A549 (cell line): ENCODE measurements around the gene LCOR. TPM values are rescaled to one million over a fixed set of nuclear protein-coding genes. Genes with fewer than 3 reads are reported as not detected.
A peak's percentile ranks its signal among the peaks of the same experiment; 100 is the strongest.

Experiments used
- ATAC-seq, 2 experiments: fragments of 200-7000 bp in 1 of 2; fragments of >200 bp in 1 of 2; cut with Nextera tagmentation in 1 of 2; cut with Tn5 transposase in 1 of 2; 3 replicates each; pipeline versions ENCODE4 v1.8.0 to v1.9.1; 2018 to 2020; ENCODE audit warnings: mild to moderate bottlenecking in 1 of 2, moderate library complexity in 1 of 2
- CTCF ChIA-PET: fragments of 300-600 bp; sonication (Branson Sonifier 250); formaldehyde crosslinking; extraction: SDS; loops from one replicate; lab custom pipeline; 2021; ENCODE audit warnings: antibody characterized with exemption, inconsistent platforms; lab: Yijun Ruan, JAX
- POLR2A ChIA-PET: fragments of 350-600 bp; formaldehyde crosslinking; extraction: SDS; loops from one replicate; lab custom pipeline; 2021; ENCODE audit warnings: antibody characterized with exemption, inconsistent platforms; lab: Yijun Ruan, JAX
- DNase-seq, 2 experiments: peaks; one replicate each; pipeline versions ENCODE4 v3.0.0 to v3.0.0-alpha.2; 2011 to 2016; ENCODE audit warnings: low read depth in 1 of 2, low spot score in 1 of 2
- FAIRE-seq: peaks from 2 replicates; lab custom pipeline; 2011; peaks lifted over from hg19 to GRCh38; lab: Jason Lieb, UNC
- H3K27ac ChIP-seq, 2 experiments: fragments of >200 bp; sonication (Bioruptor Twin); formaldehyde crosslinking; 3 replicates each; pipeline ENCODE4 v1.5.1; 2016 to 2017
- H3K4me1 ChIP-seq: fragments of >200 bp; sonication (Bioruptor Twin); formaldehyde crosslinking; 3 replicates; pipeline ENCODE4 v1.6.1; 2016
- H3K4me2 ChIP-seq: fragments of >200 bp; sonication (Bioruptor Twin); formaldehyde crosslinking; 3 replicates; pipeline ENCODE4 v1.6.1; 2016
- H3K4me3 ChIP-seq: fragments of >200 bp; sonication (Bioruptor Twin); formaldehyde crosslinking; 3 replicates; pipeline ENCODE4 v1.5.1; 2016
- H3K9me3 ChIP-seq: fragments of >200 bp; sonication (Bioruptor Twin); formaldehyde crosslinking; 3 replicates; pipeline ENCODE4 v1.6.1; 2016
- CBX8 ChIP-seq: fragments of 200-600 bp; sonication (generic); IDR thresholded peaks from 2 replicates; pipeline ENCODE4 v1.6.1; 2016
- CHD2 ChIP-seq: fragments of 150-350 bp; IDR thresholded peaks from 2 replicates; pipeline ENCODE4 v1.6.1; 2014; ENCODE audit warnings: low read length; ENCODE audit not compliant: partially characterized antibody
- CHD4 ChIP-seq: fragments of 200-600 bp; sonication (generic); IDR thresholded peaks from 2 replicates; pipeline ENCODE4 v1.6.1; 2016; ENCODE audit warnings: antibody characterized with exemption, mild to moderate bottlenecking, borderline replicate concordance
- EHMT2 ChIP-seq: fragments of 200-600 bp; sonication (generic); IDR thresholded peaks from 2 replicates; pipeline ENCODE4 v1.6.1; 2016; ENCODE audit warnings: antibody characterized with exemption, low read depth, mild to moderate bottlenecking, moderate library complexity
- FOSB ChIP-seq: fragments of 250-450 bp; sonication (Bioruptor Pico); IDR thresholded peaks from 2 replicates; pipeline ENCODE4 v1.5.0; 2020; ENCODE audit warnings: mild to moderate bottlenecking, moderate library complexity
- FOSL2 ChIP-seq, 2 experiments: fragments of 450-650 bp in 1 of 2; fragments of >200 bp in 1 of 2; sonication (Bioruptor Twin) in 1 of 2; formaldehyde crosslinking; IDR thresholded peaks; 2 replicates each; pipeline versions ENCODE4 v1.5.0 to v1.6.1; 2016 to 2020; ENCODE audit warnings: mild to moderate bottlenecking in 1 of 2, moderate library complexity in 1 of 2
- FOXS1 ChIP-seq: fragments of 250-450 bp; sonication (Bioruptor Pico); IDR thresholded peaks from 2 replicates; pipeline ENCODE4 v1.5.0; 2020; ENCODE audit warnings: mild to moderate bottlenecking, moderate library complexity
- GATA3 ChIP-seq: IDR thresholded peaks from 2 replicates; pipeline ENCODE4 v1.6.1; 2012; ENCODE audit warnings: borderline replicate concordance
- HEYL ChIP-seq: fragments of 250-450 bp; sonication (Bioruptor Pico); IDR thresholded peaks from 2 replicates; pipeline ENCODE4 v1.8.0; 2021; ENCODE audit warnings: mild to moderate bottlenecking, moderate library complexity
- HOXB13 ChIP-seq: fragments of 250-450 bp; sonication (Bioruptor Pico); IDR thresholded peaks from 2 replicates; pipeline ENCODE4 v1.5.0; 2020; ENCODE audit warnings: low read depth, mild to moderate bottlenecking, moderate library complexity
- JUN ChIP-seq, 2 experiments: fragments of >200 bp; sonication (Bioruptor Twin); formaldehyde crosslinking; IDR thresholded peaks; 2 replicates in 1 of 2; 3 replicates in 1 of 2; pipeline ENCODE4 v1.6.1; 2016 to 2017
- MAZ ChIP-seq: fragments of 150-350 bp; IDR thresholded peaks from 2 replicates; pipeline ENCODE4 v1.6.1; 2014; ENCODE audit warnings: antibody characterized with exemption, low read depth, low read length, borderline replicate concordance
- MYC ChIP-seq: IDR thresholded peaks from 2 replicates; pipeline ENCODE4 v1.6.1; 2012; ENCODE audit warnings: mild to moderate bottlenecking, inconsistent platforms, low read length, improper control_type of control experiment, borderline replicate concordance
- NFE2L2 ChIP-seq: fragments of 150-350 bp; conservative IDR thresholded peaks from 2 replicates; pipeline ENCODE4 v1.6.1; 2014; ENCODE audit warnings: low read length
- POLR2A ChIP-seq: IDR thresholded peaks from 2 replicates; pipeline ENCODE4 v1.6.1; 2012; ENCODE audit warnings: mild to moderate bottlenecking, low read length
- TFCP2L1 ChIP-seq: fragments of 250-450 bp; sonication (Bioruptor Pico); IDR thresholded peaks from 2 replicates; pipeline ENCODE4 v1.5.0; 2021; ENCODE audit warnings: mild to moderate bottlenecking
- TP53 ChIP-seq: fragments of 250-450 bp; sonication (Bioruptor Pico); IDR thresholded peaks from 2 replicates; pipeline ENCODE4 v1.5.0; 2021; ENCODE audit warnings: mild to moderate bottlenecking, moderate library complexity
- WGBS: methylation state at CpG from one replicate; pipeline ENCODE4 v1.1.6; 2017; ENCODE audit errors: missing lambda C conversion rate; 5-methylcytosine and 5-hydroxymethylcytosine counted together
- polyA plus RNA-seq, 4 experiments: library from polyadenylated mRNA; depleted of rRNA in 3 of 4; stranded (reverse); fragments of >200 nt; fragmentation: RNase III in 1 of 4; extraction: RNeasy Plus Mini Kit Qiagen cat#74134 plus additional on column Dnase treatment in 1 of 4; gene quantifications; 2 replicates in 3 of 4; 3 replicates in 1 of 4; pipeline ENCODE4 v1.2.3, GENCODE V29; 2011 to 2017
- TF ChIP-seq, protein P1 (sequence below): fragments of 150-350 bp; IDR thresholded peaks from 2 replicates; pipeline ENCODE4 v1.6.1; 2014; ENCODE audit warnings: low read depth, mild to moderate bottlenecking, low read length
- TF ChIP-seq, protein P2 (sequence below): fragments of >200 bp; sonication (Bioruptor Twin); formaldehyde crosslinking; IDR thresholded peaks from 3 replicates; pipeline ENCODE4 v1.6.1; 2016
- TF ChIP-seq, protein P3 (sequence below): fragments of >200 bp; sonication (Bioruptor Twin); formaldehyde crosslinking; IDR thresholded peaks from 3 replicates; pipeline ENCODE4 v1.5.1; 2016
- TF ChIP-seq, protein P4 (sequence below): IDR thresholded peaks from 2 replicates; pipeline ENCODE4 v1.6.1; 2012; ENCODE audit warnings: low read depth, borderline replicate concordance
- TF ChIP-seq, protein P5 (sequence below): fragments of 450-650 bp; IDR thresholded peaks from 2 replicates; pipeline ENCODE4 v1.6.1; 2014; ENCODE audit warnings: antibody characterized with exemption
- TF ChIP-seq, protein P6 (sequence below): fragments of 250-450 bp; sonication (Bioruptor Pico); IDR thresholded peaks from 2 replicates; pipeline ENCODE4 v1.5.0; 2020; ENCODE audit warnings: low read depth, mild to moderate bottlenecking, moderate library complexity
- TF ChIP-seq, protein P7 (sequence below): fragments of >200 bp; sonication (Bioruptor Twin); formaldehyde crosslinking; IDR thresholded peaks from 2 replicates; pipeline ENCODE4 v1.6.1; 2016

LCOR gene
- polyA plus RNA-seq, 2 of the 4 experiments (the other 2 are of a cell fraction): 4.8 to 17.6 TPM

DNA sequence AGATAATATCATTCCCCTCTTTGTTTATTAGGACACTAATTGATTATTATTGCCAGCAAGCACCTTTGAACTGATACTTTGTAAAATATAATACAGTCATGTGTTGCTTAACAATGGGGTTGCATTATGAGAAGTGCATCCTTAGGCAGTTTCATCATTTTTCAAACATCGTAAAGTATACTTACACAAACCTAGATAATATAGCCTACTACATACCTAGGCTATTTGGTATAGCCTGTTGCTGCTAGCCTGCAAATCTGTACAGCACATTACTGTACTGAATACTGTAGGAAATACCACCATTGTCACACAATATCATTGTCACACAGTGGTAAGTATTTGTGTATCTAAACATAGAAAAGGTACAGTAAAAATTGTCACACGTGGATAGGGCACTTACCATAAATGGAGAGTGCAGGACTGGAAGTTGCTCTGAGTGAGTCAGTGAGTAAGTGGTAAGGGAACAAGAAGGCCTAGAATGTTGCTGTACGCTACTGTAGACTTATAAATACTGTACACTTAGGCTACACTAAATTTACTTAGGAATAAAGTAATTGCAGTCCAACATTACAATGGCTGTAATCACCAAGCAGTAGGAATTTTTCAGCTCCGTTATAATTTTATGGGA is 70.7 kb downstream of the LCOR start:
- no peak for DNase-seq
- TF ChIP-seq, protein P1, sequence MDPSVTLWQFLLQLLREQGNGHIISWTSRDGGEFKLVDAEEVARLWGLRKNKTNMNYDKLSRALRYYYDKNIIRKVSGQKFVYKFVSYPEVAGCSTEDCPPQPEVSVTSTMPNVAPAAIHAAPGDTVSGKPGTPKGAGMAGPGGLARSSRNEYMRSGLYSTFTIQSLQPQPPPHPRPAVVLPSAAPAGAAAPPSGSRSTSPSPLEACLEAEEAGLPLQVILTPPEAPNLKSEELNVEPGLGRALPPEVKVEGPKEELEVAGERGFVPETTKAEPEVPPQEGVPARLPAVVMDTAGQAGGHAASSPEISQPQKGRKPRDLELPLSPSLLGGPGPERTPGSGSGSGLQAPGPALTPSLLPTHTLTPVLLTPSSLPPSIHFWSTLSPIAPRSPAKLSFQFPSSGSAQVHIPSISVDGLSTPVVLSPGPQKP: no peak
- no peak for TF ChIP-seq MYC
- TF ChIP-seq POLR2A: no peak
- TF ChIP-seq, all 56 proteins: peak for 0
- 0 out of 3 replicates have a peak overlapping the region, but pooled peaks have one; percentile 6 for H3K4me2 ChIP-seq
- H3K9me3 ChIP-seq: no peaks in the 10 kb centered on the region
- ChIA-PET POLR2A (no interaction called here), CTCF (interaction anchor here (1.3 kb wide), 1 partner anchor 8 kb away, joined by 3 read pairs; no protein-coding TSS in a partner anchor)
- H3K4me3 ChIP-seq: no peak overlapping the region
- no peak overlapping the region for H3K27ac ChIP-seq
- ATAC-seq (peak in 1 of 2 experiments; percentile 49; a peak in 2 of 6 replicates), FAIRE-seq (no peak)
- peaks cover 38% of the 10 kb centered on the region for H3K4me1 ChIP-seq
- 82% methylated on average over 4 of the region's 4 CpGs for WGBS

DNA sequence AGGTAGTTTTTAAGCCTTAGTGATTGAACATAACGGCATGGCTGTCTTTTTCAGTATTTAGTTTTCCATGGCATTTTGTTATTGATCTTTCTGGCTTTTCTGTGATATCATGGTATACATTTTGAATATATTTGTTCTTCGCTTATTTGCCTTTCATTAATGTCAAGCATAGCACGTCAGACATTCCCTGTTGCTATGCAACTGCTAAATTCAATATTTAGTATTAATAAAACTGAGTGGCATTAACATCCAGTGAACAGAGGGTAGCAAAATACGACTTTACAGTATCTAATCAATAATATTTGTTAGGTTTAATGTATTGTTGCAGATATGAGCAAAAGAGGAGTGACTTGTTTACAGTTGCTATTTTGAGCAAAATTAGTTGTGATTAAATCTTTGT is 72.5 kb downstream of the LCOR start:
- TF ChIP-seq MYC (no peak), HEYL (CRISPR knock-in tag) (no peak), NFE2L2 (no peak), POLR2A (no peak), CBX8 (no peak), HOXB13 (CRISPR knock-in tag) (no peak), TP53 (CRISPR knock-in tag) (no peak), GATA3 (no peak), FOSL2 (IDR thresholded peaks at IDR 0.05) (no peak), FOSL2 (CRISPR knock-in tag; IDR thresholded peaks at IDR 0.05) (no peak), CHD2 (no peak)
- TF ChIP-seq, protein P2, sequence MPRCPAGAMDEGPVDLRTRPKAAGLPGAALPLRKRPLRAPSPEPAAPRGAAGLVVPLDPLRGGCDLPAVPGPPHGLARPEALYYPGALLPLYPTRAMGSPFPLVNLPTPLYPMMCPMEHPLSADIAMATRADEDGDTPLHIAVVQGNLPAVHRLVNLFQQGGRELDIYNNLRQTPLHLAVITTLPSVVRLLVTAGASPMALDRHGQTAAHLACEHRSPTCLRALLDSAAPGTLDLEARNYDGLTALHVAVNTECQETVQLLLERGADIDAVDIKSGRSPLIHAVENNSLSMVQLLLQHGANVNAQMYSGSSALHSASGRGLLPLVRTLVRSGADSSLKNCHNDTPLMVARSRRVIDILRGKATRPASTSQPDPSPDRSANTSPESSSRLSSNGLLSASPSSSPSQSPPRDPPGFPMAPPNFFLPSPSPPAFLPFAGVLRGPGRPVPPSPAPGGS: no peak
- TF ChIP-seq, protein P3, sequence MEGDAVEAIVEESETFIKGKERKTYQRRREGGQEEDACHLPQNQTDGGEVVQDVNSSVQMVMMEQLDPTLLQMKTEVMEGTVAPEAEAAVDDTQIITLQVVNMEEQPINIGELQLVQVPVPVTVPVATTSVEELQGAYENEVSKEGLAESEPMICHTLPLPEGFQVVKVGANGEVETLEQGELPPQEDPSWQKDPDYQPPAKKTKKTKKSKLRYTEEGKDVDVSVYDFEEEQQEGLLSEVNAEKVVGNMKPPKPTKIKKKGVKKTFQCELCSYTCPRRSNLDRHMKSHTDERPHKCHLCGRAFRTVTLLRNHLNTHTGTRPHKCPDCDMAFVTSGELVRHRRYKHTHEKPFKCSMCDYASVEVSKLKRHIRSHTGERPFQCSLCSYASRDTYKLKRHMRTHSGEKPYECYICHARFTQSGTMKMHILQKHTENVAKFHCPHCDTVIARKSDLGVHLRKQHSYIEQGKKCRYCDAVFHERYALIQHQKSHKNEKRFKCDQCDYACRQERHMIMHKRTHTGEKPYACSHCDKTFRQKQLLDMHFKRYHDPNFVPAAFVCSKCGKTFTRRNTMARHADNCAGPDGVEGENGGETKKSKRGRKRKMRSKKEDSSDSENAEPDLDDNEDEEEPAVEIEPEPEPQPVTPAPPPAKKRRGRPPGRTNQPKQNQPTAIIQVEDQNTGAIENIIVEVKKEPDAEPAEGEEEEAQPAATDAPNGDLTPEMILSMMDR: no peak
- TF ChIP-seq, protein P4, sequence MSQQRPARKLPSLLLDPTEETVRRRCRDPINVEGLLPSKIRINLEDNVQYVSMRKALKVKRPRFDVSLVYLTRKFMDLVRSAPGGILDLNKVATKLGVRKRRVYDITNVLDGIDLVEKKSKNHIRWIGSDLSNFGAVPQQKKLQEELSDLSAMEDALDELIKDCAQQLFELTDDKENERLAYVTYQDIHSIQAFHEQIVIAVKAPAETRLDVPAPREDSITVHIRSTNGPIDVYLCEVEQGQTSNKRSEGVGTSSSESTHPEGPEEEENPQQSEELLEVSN: no peak
- H3K4me2 ChIP-seq: no peak overlapping the region
- no peak overlapping the region for H3K27ac ChIP-seq
- no peak overlapping the region for H3K4me3 ChIP-seq
- ChIA-PET POLR2A (no interaction called here), CTCF (no interaction called here)
- no peak for ATAC-seq
- H3K4me1 ChIP-seq: peaks cover 38% of the 10 kb centered on the region
- 81% methylated on average over 4 of the region's 4 CpGs for WGBS
- no peak for DNase-seq
- no peaks in the 10 kb centered on the region for H3K9me3 ChIP-seq
- no peak for FAIRE-seq

DNA sequence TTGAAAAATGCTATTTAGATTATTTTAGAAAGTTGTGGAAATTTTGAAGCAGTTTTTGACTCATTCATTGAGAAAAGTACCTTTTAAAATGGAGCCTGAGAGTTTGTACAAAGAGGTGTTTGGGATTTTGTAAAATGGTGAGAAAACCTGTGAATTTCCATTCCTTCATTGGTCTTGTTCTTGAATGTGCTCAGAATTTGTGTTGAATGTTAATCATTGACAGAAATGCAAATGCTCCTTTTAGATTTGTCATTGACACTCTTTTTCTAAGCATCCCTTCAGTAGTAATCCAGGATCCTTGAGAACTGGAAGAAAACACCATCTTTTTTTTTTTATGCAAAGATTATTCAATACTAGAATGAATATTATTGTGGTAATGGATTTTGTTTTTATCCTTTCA is 74.8 kb downstream of the LCOR start:
- DNase-seq (peak in 1 of 2 experiments; percentile 5), ATAC-seq (no peak), FAIRE-seq (no peak)
- no peak overlapping the region for H3K27ac ChIP-seq
- CTCF ChIA-PET: no interaction called here
- POLR2A ChIA-PET: no interaction called here
- no peaks in the 10 kb centered on the region for H3K9me3 ChIP-seq
- H3K4me1 ChIP-seq: peaks cover 48% of the 10 kb centered on the region
- H3K4me3 ChIP-seq: no peak overlapping the region
- H3K4me2 ChIP-seq: peak overlapping the region; percentile 27; the same call in 2 of the 3 replicates
- no peak for TF ChIP-seq FOSB (CRISPR knock-in tag)
- TF ChIP-seq MAZ: no peak
- TF ChIP-seq FOXS1 (CRISPR knock-in tag): no peak
- TF ChIP-seq, protein P5, sequence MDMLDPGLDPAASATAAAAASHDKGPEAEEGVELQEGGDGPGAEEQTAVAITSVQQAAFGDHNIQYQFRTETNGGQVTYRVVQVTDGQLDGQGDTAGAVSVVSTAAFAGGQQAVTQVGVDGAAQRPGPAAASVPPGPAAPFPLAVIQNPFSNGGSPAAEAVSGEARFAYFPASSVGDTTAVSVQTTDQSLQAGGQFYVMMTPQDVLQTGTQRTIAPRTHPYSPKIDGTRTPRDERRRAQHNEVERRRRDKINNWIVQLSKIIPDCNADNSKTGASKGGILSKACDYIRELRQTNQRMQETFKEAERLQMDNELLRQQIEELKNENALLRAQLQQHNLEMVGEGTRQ: no peak
- TF ChIP-seq, protein P4: no peak
- no peak for TF ChIP-seq EHMT2
- TF ChIP-seq, protein P2: no peak
- TF ChIP-seq MYC: no peak
- TF ChIP-seq, protein P6, sequence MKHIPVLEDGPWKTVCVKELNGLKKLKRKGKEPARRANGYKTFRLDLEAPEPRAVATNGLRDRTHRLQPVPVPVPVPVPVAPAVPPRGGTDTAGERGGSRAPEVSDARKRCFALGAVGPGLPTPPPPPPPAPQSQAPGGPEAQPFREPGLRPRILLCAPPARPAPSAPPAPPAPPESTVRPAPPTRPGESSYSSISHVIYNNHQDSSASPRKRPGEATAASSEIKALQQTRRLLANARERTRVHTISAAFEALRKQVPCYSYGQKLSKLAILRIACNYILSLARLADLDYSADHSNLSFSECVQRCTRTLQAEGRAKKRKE (CRISPR knock-in tag): no peak
- no peak for TF ChIP-seq CBX8
- no peak for TF ChIP-seq TFCP2L1
- TF ChIP-seq CHD4: no peak
- TF ChIP-seq, protein P7, sequence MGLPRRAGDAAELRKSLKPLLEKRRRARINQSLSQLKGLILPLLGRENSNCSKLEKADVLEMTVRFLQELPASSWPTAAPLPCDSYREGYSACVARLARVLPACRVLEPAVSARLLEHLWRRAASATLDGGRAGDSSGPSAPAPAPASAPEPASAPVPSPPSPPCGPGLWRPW: no peak
- no peak for TF ChIP-seq JUN (IDR thresholded peaks at IDR 0.05)
